ENCODE data around the gene MSANTD2.

MSANTD2 gene

GRCh38 chr11:124804884-124805283 is 4.7 kb upstream of the MSANTD2 start:
- no peak for DNase-seq (ENCODE audit: extremely low read depth, low read depth)
- no peak for TF ChIP-seq CTCF (IDR thresholded peaks at IDR 0.05; ENCODE audit: low read depth, low read length)

- peak; percentile 10 for DNase-seq (ENCODE audit: extremely low read depth, low read depth)
- no peak for TF ChIP-seq CTCF (IDR thresholded peaks at IDR 0.05; ENCODE audit: low read depth, low read length)
Observed at GRCh38 chr11:124801636-124802312, 1.6 kb upstream of the MSANTD2 start.

DNA sequence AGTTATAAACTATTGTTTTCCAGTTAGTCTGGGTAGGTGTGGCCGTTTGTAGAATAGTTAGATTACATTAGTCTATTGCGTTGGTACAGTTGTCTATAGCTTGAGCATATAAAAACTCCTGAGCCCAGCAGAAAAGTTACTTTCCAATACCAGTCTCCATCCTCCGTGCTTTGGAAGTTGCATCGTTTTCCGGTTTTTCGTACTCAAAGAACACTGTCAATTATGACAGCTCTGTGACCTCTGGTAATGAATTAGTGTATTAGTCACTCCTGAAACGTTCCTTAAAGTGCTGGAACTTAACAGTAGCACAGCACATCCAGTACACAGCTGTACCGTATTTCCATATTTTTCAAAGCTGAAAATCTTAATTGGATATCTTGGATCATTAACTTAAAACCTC is 808 bp upstream of the MSANTD2 start:
- TF ChIP-seq CTCF (IDR thresholded peaks at IDR 0.05; ENCODE audit: low read depth, low read length): no peak
- DNase-seq (ENCODE audit: extremely low read depth, low read depth): no peak

DNA sequence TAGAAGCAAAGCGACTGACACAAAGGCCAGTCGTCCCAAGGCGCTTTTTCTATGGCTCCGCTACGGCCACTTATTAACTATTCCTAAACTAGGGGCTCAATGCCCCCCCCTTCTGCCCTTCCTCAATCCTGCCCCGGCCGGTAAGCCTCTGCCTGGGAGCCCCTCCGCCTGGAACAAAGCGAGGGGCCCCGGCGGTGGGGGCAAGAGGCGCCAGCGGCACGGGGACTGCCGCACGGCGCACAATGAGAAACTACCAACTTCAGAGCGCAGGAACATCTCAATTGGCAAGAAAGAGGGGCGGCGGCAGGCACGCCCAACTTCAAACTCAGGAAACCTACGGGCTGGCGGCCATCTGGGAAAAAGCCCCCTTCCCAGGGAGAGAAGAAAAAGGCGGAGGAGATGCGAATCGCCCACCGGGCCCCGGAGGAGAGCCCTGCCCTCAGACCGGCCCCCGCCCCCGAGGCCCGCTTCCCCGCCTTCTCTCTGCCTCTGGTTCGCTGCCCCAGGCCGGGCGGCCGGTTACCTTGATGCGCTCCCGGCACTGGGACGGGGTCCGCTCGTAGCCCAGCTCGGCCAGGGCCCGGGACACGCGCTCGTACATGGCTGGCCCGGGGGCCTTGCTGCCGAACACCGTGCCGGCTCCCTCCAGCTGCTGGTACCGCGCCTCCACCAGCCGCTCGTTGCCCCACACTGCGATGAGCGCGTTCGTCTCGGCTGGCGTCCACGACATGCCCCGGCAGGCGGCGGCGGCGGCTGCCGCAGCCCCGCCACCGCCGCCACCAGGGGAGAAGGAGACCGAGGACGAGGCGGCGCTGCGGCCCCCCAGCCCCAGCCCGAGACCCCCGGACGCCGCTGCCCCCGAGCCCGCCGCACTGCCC is 619 bp downstream of the MSANTD2 start:
- DNase-seq (ENCODE audit: extremely low read depth, low read depth): no peak
- no peak for TF ChIP-seq CTCF (IDR thresholded peaks at IDR 0.05; ENCODE audit: low read depth, low read length)

GRCh38 chr11:124798991-124799347 is 1.2 kb downstream of the MSANTD2 start:
- no peak for TF ChIP-seq CTCF (IDR thresholded peaks at IDR 0.05; ENCODE audit: low read depth, low read length)
- DNase-seq (ENCODE audit: extremely low read depth, low read depth): peak; percentile 28

DNA sequence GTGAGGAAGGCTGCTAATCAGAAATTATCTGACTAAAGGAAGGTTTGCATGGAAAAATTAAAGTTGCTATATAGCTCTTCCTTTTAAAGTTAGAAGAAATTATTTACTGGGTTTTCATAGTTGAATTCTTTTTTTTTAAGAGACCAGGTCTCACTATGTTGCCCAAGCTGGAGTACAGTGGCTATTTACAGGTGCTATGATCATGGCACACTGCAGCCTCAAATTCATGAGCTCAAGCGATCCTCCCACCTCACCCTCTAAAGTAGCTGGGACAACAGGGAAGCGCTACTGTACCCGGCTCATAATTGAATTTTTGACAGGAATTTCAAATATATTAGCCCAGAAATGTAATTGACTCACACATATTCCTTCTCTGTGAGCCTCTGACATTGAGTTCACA is 3.9 kb downstream of the MSANTD2 start:
- no peak for TF ChIP-seq CTCF (IDR thresholded peaks at IDR 0.05; ENCODE audit: low read depth, low read length)
- no peak for DNase-seq (ENCODE audit: extremely low read depth, low read depth)

Data from AG09319 (cell line).